GM21723 (cell line): ENCODE results near the gene CREB5.

Experiments
- ATAC-seq: cut with Tn5 transposase; IDR thresholded peaks from one replicate; pipeline ENCODE4 v1.9.1; 2021; ENCODE audit warnings: mild to moderate bottlenecking, moderate library complexity; ENCODE audit not compliant: unreplicated experiment

CREB5 gene

GRCh38 chr7:28729727-28730126 lies 317.4 kb downstream of the CREB5 start:
- ATAC-seq, result no peak

GRCh38 chr7:28731092-28731658 lies 318.9 kb downstream of the CREB5 start:
- no peak for ATAC-seq

GRCh38 chr7:28732071-28732869 lies 320.0 kb downstream of the CREB5 start:
- no peak for ATAC-seq

- no peak for ATAC-seq
Measured at GRCh38 chr7:28733035-28733434, 320.7 kb downstream of the CREB5 start.

- no peak for ATAC-seq
Measured at GRCh38 chr7:28738412-28738811, 326.1 kb downstream of the CREB5 start.

GRCh38 chr7:28739128-28739527 lies 326.8 kb downstream of the CREB5 start:
- ATAC-seq, result no peak

DNA sequence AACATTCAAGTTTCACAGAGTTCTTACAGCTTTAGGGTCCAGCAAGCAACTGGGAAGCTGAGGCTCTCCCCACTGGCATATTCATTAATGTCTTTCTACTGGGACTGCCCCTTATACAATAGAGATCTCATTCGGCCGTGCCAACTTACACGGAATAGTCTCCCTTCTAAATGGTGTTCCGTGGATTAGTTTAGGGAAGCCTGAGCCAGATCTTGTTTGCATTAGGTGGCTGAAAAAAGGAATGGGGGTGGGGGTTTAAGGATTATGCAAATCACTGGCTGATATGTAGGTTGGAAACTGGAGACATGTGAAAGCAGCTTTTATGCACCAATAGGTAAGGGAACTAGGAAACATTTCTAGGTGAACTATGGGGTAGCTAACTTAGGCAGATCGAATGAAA lies 327.5 kb downstream of the CREB5 start:
- ATAC-seq, result no peak

GRCh38 chr7:28744951-28745350 lies 332.6 kb downstream of the CREB5 start:
- no peak for ATAC-seq

DNA sequence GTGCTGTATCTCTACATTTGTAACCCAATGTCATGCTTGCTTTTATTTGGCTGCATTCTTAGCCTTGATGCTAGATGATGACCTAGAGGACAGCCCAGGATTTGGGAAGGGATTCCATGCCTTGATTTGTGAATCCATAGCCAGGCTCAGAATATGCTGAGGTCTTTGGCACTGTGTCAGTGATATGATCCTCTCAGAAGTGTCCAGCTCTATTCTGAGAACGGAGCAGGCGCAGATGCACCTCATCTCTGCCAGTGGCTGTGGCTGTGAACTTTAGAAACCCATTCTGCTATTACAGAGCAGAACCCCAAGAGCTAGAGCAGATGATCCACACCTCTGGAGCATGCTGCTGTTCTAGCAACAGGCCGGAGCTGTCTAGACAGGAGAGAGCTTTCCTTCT lies 333.0 kb downstream of the CREB5 start:
- no peak for ATAC-seq

GRCh38 chr7:28747404-28747803 lies 335.1 kb downstream of the CREB5 start:
- ATAC-seq, result no peak

GRCh38 chr7:28747854-28748253 lies 335.5 kb downstream of the CREB5 start:
- no peak for ATAC-seq

DNA sequence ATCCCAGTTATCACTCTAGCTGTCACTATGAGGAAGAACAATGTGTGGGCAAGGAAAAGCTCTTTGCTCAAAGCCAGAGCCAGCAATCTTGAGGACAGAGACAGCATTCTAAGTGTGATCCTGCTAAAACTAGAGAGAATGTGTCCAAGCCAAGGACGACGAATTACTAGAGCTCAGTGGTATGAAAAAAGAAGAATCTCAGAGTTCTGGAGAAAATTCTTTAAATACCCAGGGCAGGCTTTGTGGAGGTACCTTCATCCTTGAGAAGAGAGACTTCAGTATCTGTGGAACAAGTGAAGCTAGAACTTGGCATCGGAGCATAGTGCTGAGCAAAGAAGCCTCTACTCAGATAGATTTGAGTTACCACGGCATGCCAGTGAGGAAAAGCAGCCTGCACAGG lies 336.0 kb downstream of the CREB5 start:
- ATAC-seq, result no peak

GRCh38 chr7:28748933-28749584 lies 336.7 kb downstream of the CREB5 start:
- no peak for ATAC-seq

DNA sequence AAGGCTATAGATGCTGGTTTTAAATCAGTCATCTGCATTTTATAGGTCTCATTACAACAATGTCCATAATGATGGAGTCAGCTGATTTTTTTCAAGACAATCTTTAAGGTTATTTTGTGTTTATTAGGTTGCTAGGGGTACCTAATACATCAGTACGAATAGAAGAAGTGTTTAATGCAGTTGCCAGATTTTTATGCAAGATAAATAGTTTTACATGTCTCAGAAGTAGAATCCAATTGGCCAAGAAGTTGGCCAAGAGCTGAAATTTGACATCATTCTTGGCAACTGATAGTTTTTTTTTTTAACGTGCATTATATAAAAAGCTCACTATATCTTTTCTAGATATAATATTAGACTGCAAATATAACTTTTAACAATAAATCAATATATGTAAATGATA lies 337.3 kb downstream of the CREB5 start:
- ATAC-seq, result no peak

GRCh38 chr7:28750981-28751380 lies 338.7 kb downstream of the CREB5 start:
- ATAC-seq, result no peak

DNA sequence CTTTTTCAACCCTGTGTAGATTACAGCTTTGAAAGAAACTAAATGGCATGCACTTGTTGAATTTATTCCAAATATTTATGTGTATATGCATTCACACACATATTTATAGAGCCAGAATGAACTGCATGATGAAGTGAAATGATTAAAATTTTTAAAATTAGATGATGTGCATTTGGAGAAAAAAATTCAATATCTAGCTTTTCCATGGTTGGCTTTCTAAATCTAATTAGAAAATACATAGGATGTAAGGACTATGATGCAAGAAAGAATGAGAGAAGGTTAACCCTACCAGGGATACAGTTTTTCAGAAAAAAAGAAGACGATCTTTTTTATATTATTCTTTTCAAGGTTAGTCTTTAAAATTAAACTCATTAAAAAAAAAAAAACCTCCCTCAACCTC lies 341.3 kb downstream of the CREB5 start:
- ATAC-seq, result no peak

DNA sequence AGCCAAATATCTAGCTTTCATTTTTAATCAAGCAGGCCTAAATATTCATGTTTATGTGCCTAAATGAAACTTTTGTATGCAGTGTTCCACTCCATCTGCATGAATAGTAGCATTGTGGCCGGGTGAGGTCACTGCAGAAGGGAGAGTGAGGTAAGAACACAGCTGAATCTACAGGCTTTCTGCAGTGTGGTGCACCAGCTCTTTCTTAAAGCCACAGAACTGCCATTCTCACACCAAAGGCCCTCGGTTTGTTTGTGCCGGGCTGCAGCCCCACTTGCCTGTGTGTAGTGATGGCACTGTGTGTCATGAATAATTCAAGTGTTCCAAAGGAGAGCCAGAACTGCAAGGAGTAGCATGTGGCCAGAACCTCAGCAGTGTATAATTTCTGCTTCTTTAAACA lies 341.7 kb downstream of the CREB5 start:
- peak; percentile 67 for ATAC-seq

DNA sequence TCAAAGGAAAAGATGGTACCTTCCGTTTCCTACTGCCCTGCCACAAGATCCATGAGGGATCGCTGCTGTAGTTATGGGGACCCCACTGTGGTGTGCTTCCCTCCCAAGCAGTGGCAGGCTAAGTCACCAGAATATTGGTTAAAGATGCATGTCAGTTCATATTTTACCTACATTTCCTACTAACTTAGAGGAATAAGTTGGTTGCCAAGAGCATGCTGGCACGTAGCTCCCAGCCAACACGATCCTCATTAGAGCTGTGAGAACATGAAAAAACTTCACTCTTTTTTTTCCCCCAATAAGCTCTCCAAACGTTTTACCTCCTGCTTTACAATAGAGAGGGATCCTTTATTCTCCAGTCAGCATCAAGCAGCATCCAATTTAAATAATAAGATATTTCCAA lies 342.1 kb downstream of the CREB5 start:
- ATAC-seq, result no peak

DNA sequence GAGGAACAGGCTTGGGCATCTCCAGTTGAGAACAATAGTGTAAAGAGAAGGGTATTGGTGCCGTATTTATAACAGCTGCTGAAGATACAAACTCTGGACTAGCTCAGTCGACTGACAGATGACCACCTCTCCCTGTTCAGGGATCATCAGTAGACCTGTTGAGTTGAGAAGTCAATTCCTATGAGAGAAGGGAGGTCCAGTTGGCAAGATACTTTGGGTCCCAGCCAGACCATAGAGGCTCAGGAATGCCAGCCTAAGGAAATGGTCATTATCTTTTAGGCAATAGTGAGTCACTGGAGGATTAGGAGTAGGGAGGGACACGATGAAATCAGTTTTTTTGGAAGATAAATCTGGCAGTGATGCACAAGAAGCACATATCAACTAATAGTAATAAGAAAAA lies 342.9 kb downstream of the CREB5 start:
- no peak for ATAC-seq

DNA sequence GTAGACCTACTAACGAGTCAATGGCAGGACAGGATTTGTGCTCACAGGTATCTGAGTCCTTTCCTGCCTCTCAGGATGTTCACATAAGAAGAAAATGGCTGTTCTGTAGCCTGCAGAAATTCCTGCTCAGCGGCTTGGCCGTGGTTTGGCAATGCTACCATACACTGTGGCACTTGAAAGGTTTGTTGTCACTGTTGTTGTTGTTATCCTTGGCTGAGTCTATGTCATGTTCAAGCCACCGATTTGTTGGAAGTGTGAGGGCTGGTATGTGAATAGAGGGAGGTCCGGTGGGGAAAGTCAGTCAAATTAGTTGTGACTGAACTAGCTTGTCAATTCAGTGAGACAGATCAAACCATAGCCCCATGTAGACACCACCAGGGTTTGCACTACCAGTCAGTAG lies 345.9 kb downstream of the CREB5 start:
- no peak for ATAC-seq

DNA sequence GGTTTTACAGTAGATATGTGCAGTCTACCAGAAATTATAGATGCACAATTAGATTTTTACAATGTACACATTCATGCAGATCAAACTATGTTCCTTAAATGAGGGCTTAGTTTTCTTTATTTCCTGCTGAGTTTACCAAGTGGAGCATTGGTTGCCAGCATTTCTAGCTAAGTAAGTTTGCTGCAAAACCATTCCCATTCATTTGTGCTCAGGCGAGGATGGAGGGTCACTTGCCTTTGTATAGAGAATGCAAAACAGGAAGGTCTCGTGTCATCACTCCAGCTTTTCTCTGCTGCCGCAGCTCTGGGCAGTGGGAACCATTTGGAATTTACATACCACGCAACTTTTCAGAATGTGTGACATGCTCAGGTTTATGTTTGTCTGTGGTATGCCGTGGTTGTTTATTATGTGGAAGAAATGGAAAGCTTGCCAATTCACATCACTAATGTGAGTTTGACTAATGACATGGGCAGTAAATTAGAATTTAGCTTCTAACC lies 347.2 kb downstream of the CREB5 start:
- no peak for ATAC-seq

DNA sequence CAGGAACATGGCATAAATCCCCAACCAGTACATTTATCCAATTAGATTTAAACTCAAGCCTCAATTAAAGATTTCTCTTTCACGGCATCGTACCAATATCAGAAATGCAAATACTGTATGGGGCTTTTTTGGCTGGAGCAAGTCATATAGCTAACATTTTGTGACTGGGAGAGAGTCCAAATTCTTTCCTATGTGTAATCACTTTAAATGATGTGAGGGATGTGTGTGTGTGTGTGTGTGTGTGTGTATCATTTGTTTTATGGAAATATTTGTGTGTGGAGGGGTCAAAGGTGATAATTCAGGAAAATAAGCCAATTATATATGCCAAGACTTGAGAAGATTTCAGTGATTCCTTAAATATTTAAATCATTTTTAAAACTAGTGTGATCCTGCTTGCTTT lies 349.2 kb downstream of the CREB5 start:
- no peak for ATAC-seq
